Neural cell (in vitro differentiated cells): ENCODE measurements around the gene GLI3. TPM values are rescaled to one million over a fixed set of nuclear protein-coding genes. Genes with fewer than 3 reads are reported as not detected.

Experiments used
- H2AFZ ChIP-seq: fragments of 200-600, 300-800 bp; sonication (generic), shearing (Covaris generic); 2 replicates; pipeline ENCODE4 v1.6.0; 2014; ENCODE audit warnings: low read depth, mild to moderate bottlenecking, antibody characterized with exemption, low read length, moderate library complexity
- H3F3A ChIP-seq: fragments of 200-600 bp; shearing (Covaris generic); 2 replicates; pipeline ENCODE4 v1.6.1; 2016; ENCODE audit warnings: mild to moderate bottlenecking, moderate library complexity, mixed read lengths, antibody characterized with exemption, low read length; ENCODE audit not compliant: insufficient read depth, poor library complexity, severe bottlenecking
- H3K27ac ChIP-seq: fragments of 200-600, 300-800 bp; sonication (generic), shearing (Covaris generic); 2 replicates; pipeline ENCODE4 v1.5.1; 2014; ENCODE audit warnings: mild to moderate bottlenecking, low read length, moderate library complexity
- H3K27me3 ChIP-seq: fragments of 300-800, 200-600 bp; sonication (generic), shearing (Covaris generic); 2 replicates; pipeline ENCODE4 v1.6.0; 2014; ENCODE audit warnings: mild to moderate bottlenecking, low read depth, low read length, moderate library complexity; ENCODE audit not compliant: insufficient read depth
- H3K36me3 ChIP-seq: fragments of 300-800, 200-600 bp; sonication (generic), shearing (Covaris generic); 2 replicates; pipeline ENCODE4 v1.5.1; 2014; ENCODE audit warnings: mild to moderate bottlenecking, antibody characterized with exemption, low read length, moderate library complexity; ENCODE audit not compliant: insufficient read depth
- H3K4me2 ChIP-seq: fragments of 300-800, 200-600 bp; sonication (generic), shearing (Covaris generic); 2 replicates; pipeline ENCODE4 v1.6.0; 2014; ENCODE audit warnings: mild to moderate bottlenecking, low read length
- H3K4me3 ChIP-seq: fragments of 300-800, 200-600 bp; sonication (generic), shearing (Covaris generic); 2 replicates; pipeline ENCODE4 v1.5.1; 2014; ENCODE audit warnings: mild to moderate bottlenecking, low read length, moderate library complexity
- H3K79me2 ChIP-seq: fragments of 200-600 bp; shearing (Covaris generic); replicated peaks from 2 replicates; pipeline ENCODE4 v1.6.0; 2014; ENCODE audit warnings: mild to moderate bottlenecking, low read length, moderate library complexity; ENCODE audit not compliant: insufficient read depth
- H3K9ac ChIP-seq: fragments of 300-800, 200-600 bp; sonication (generic), shearing (Covaris generic); 2 replicates; pipeline ENCODE4 v1.6.1; 2016; ENCODE audit warnings: mild to moderate bottlenecking, low read length, mixed read lengths
- H3K9me2 ChIP-seq: fragments of 200-600 bp; shearing (Covaris generic); 2 replicates; pipeline ENCODE4 v1.6.1; 2016; ENCODE audit warnings: mild to moderate bottlenecking, low read length, mixed read lengths; ENCODE audit not compliant: insufficient read depth
- H3K9me3 ChIP-seq: fragments of 200-600, 300-800 bp; sonication (generic), shearing (Covaris generic); 2 replicates; pipeline ENCODE4 v1.6.1; 2016; ENCODE audit warnings: mild to moderate bottlenecking, mixed run types, low read length, moderate library complexity, mixed read lengths
- H4K20me1 ChIP-seq: fragments of 200-600 bp; shearing (Covaris generic); 2 replicates; pipeline ENCODE4 v1.6.1; 2016; ENCODE audit warnings: mild to moderate bottlenecking, mixed run types; ENCODE audit not compliant: insufficient read depth
- EP300 ChIP-seq: fragments of 450-650 bp; conservative IDR thresholded peaks from 2 replicates; pipeline ENCODE4 v1.6.1; 2014; ENCODE audit warnings: antibody characterized with exemption, mild to moderate bottlenecking, moderate library complexity; ENCODE audit not compliant: poor library complexity, severe bottlenecking
- EZH2 ChIP-seq: fragments of 200-600, 300-800 bp; shearing (Covaris generic), sonication (generic); IDR thresholded peaks from 2 replicates; pipeline ENCODE4 v1.6.1; 2014; ENCODE audit warnings: antibody characterized with exemption, low read length, borderline replicate concordance, mild to moderate bottlenecking; ENCODE audit not compliant: insufficient read depth, poor library complexity, severe bottlenecking
- MXI1 ChIP-seq: fragments of 450-650 bp; conservative IDR thresholded peaks from 2 replicates; pipeline ENCODE4 v1.6.1; 2014; ENCODE audit warnings: antibody characterized with exemption, mild to moderate bottlenecking; ENCODE audit not compliant: poor library complexity, severe bottlenecking
- POLR2AphosphoS5 ChIP-seq: IDR thresholded peaks from 2 replicates; pipeline ENCODE4 v1.6.1; 2012
- RAD21 ChIP-seq: fragments of 450-650 bp; conservative IDR thresholded peaks from 2 replicates; pipeline ENCODE4 v1.6.1; 2014; ENCODE audit warnings: antibody characterized with exemption, mild to moderate bottlenecking, moderate library complexity
- SMC3 ChIP-seq: fragments of 450-650 bp; conservative IDR thresholded peaks from 2 replicates; pipeline ENCODE4 v1.6.1; 2014; ENCODE audit warnings: antibody characterized with exemption, mild to moderate bottlenecking, moderate library complexity; ENCODE audit not compliant: poor library complexity
- TAF1 ChIP-seq: IDR thresholded peaks from 2 replicates; pipeline ENCODE4 v1.6.1; 2012; ENCODE audit warnings: low read depth
- polyA plus RNA-seq: library from polyadenylated mRNA; depleted of rRNA; stranded (reverse); fragments of >200 nt; gene quantifications from 2 replicates; pipeline ENCODE4 v1.2.3, GENCODE V29; 2014
- TF ChIP-seq, protein P1 (sequence below): IDR thresholded peaks from 2 replicates; pipeline ENCODE4 v1.6.1; 2012; ENCODE audit warnings: borderline replicate concordance
- TF ChIP-seq, protein P2 (sequence below): fragments of 450-650 bp; IDR thresholded peaks from 2 replicates; pipeline ENCODE4 v1.5.1; 2014; ENCODE audit warnings: antibody characterized with exemption, mild to moderate bottlenecking, moderate library complexity; ENCODE audit not compliant: poor library complexity, severe bottlenecking

GLI3 gene
- polyA plus RNA-seq, 1 donor from 2014 or later, result 0.19 TPM

GRCh38 chr7:41918597-41918996 lies 318.4 kb downstream of the GLI3 start:
- TF ChIP-seq POLR2AphosphoS5, result no peak
- no peak for TF ChIP-seq TAF1
- TF ChIP-seq SMC3, result no peak
- TF ChIP-seq RAD21, result no peak
- TF ChIP-seq, protein P1, sequence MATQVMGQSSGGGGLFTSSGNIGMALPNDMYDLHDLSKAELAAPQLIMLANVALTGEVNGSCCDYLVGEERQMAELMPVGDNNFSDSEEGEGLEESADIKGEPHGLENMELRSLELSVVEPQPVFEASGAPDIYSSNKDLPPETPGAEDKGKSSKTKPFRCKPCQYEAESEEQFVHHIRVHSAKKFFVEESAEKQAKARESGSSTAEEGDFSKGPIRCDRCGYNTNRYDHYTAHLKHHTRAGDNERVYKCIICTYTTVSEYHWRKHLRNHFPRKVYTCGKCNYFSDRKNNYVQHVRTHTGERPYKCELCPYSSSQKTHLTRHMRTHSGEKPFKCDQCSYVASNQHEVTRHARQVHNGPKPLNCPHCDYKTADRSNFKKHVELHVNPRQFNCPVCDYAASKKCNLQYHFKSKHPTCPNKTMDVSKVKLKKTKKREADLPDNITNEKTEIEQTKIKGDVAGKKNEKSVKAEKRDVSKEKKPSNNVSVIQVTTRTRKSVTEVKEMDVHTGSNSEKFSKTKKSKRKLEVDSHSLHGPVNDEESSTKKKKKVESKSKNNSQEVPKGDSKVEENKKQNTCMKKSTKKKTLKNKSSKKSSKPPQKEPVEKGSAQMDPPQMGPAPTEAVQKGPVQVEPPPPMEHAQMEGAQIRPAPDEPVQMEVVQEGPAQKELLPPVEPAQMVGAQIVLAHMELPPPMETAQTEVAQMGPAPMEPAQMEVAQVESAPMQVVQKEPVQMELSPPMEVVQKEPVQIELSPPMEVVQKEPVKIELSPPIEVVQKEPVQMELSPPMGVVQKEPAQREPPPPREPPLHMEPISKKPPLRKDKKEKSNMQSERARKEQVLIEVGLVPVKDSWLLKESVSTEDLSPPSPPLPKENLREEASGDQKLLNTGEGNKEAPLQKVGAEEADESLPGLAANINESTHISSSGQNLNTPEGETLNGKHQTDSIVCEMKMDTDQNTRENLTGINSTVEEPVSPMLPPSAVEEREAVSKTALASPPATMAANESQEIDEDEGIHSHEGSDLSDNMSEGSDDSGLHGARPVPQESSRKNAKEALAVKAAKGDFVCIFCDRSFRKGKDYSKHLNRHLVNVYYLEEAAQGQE, result no peak
- TF ChIP-seq EP300, result no peak
- no peak for TF ChIP-seq MXI1
- TF ChIP-seq EZH2, result no peak
- TF ChIP-seq, protein P2, sequence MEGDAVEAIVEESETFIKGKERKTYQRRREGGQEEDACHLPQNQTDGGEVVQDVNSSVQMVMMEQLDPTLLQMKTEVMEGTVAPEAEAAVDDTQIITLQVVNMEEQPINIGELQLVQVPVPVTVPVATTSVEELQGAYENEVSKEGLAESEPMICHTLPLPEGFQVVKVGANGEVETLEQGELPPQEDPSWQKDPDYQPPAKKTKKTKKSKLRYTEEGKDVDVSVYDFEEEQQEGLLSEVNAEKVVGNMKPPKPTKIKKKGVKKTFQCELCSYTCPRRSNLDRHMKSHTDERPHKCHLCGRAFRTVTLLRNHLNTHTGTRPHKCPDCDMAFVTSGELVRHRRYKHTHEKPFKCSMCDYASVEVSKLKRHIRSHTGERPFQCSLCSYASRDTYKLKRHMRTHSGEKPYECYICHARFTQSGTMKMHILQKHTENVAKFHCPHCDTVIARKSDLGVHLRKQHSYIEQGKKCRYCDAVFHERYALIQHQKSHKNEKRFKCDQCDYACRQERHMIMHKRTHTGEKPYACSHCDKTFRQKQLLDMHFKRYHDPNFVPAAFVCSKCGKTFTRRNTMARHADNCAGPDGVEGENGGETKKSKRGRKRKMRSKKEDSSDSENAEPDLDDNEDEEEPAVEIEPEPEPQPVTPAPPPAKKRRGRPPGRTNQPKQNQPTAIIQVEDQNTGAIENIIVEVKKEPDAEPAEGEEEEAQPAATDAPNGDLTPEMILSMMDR, result no peak
- Histone ChIP-seq H3K9ac (no peak overlapping the region), H3K79me2 (no peaks in the 10 kb centered on the region), H3K27ac (no peak overlapping the region), H3K27me3 (no peaks in the 10 kb centered on the region), H4K20me1 (no peaks in the 10 kb centered on the region), H3F3A (no peaks in the 10 kb centered on the region), H2AFZ (no peak overlapping the region), H3K9me3 (no peaks in the 10 kb centered on the region), H3K36me3 (no peaks in the 10 kb centered on the region), H3K4me3 (no peak overlapping the region), H3K9me2 (no peaks in the 10 kb centered on the region), H3K4me2 (no peak overlapping the region)

- Histone ChIP-seq H3K4me3 (no peak overlapping the region), H3K27ac (no peak overlapping the region), H3K9ac (no peak overlapping the region), H3K36me3 (no peaks in the 10 kb centered on the region), H3K79me2 (no peaks in the 10 kb centered on the region), H3K4me2 (no peak overlapping the region), H2AFZ (no peak overlapping the region), H3K27me3 (no peaks in the 10 kb centered on the region), H3K9me2 (no peaks in the 10 kb centered on the region), H3F3A (no peaks in the 10 kb centered on the region), H3K9me3 (no peaks in the 10 kb centered on the region), H4K20me1 (no peaks in the 10 kb centered on the region)
- TF ChIP-seq EZH2 (no peak), MXI1 (no peak), SMC3 (no peak), POLR2AphosphoS5 (no peak), TAF1 (no peak), RAD21 (no peak), EP300 (no peak)
- TF ChIP-seq, protein P1, result no peak
- TF ChIP-seq, protein P2, result no peak
Measured at GRCh38 chr7:41916450-41916927, 320.5 kb downstream of the GLI3 start.
